Sigmoid colon (tissue), 4 donors: Measurements from ENCODE around the gene THRB.

ENCODE experiments used
- POLR2A ChIP-seq, 2 donors: fragments of 450-650 bp; IDR thresholded peaks; one replicate each; pipeline ENCODE4 v1.6.1; 2016; ENCODE audit warnings: antibody characterized with exemption in 2 of 2, mild to moderate bottlenecking in 2 of 2, moderate library complexity in 2 of 2
- POLR2AphosphoS5 ChIP-seq, 4 donors: sonication (generic); formaldehyde crosslinking; IDR thresholded peaks; one replicate each; pipeline ENCODE4 v1.6.1; 2017; ENCODE audit warnings: antibody characterized with exemption in 4 of 4
- TF ChIP-seq, protein P1 (sequence below), 4 experiments: fragments of 450-650 bp in 3 of 4; fragments of 200-600 bp in 1 of 4; IDR thresholded peaks; one replicate each; pipeline ENCODE4 v1.5.1; 2016 to 2019; ENCODE audit warnings: antibody characterized with exemption in 4 of 4, mild to moderate bottlenecking in 3 of 4, moderate library complexity in 2 of 4

- TF ChIP-seq POLR2AphosphoS5 (IDR thresholded peaks at IDR 0.05): no peak
- TF ChIP-seq, protein P1, sequence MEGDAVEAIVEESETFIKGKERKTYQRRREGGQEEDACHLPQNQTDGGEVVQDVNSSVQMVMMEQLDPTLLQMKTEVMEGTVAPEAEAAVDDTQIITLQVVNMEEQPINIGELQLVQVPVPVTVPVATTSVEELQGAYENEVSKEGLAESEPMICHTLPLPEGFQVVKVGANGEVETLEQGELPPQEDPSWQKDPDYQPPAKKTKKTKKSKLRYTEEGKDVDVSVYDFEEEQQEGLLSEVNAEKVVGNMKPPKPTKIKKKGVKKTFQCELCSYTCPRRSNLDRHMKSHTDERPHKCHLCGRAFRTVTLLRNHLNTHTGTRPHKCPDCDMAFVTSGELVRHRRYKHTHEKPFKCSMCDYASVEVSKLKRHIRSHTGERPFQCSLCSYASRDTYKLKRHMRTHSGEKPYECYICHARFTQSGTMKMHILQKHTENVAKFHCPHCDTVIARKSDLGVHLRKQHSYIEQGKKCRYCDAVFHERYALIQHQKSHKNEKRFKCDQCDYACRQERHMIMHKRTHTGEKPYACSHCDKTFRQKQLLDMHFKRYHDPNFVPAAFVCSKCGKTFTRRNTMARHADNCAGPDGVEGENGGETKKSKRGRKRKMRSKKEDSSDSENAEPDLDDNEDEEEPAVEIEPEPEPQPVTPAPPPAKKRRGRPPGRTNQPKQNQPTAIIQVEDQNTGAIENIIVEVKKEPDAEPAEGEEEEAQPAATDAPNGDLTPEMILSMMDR (IDR thresholded peaks at IDR 0.05): no peak
- TF ChIP-seq POLR2A (IDR thresholded peaks at IDR 0.05): no peak
Observed at GRCh38 chr3:24343084-24343783, 151.4 kb downstream of the THRB start.
